ENCODE results near the gene SLC1A2. TPM values are rescaled to one million over a fixed set of nuclear protein-coding genes. Genes with fewer than 3 reads are reported as not detected.

SLC1A2 gene
- total RNA-seq, 1 experiment from 2014 or later = 0.11 TPM

GRCh38 chr11:35458846-35459245 lies 39.5 kb upstream of the SLC1A2 start:
- no TSS peak for BruUV-seq (replicated peaks)
- ChIA-PET POLR2A (ENCODE audit: low non-redundant PET) (no interaction called here), CTCF (no interaction called here)
- peak; percentile 46 for DNase-seq (ENCODE audit: low spot score)
- Histone ChIP-seq H3K27me3 (replicated peaks; ENCODE audit: insufficient read depth, low read depth, low read length, poor library complexity) (peaks cover 76% of the 10 kb centered on the region), H3K36me3 (ENCODE audit: insufficient read depth, low read length, poor library complexity, severe bottlenecking) (no peaks in the 10 kb centered on the region), H3K4me3 (ENCODE audit: low read depth, low read length, poor library complexity, severe bottlenecking) (no peak overlapping the region), H3K27ac (ENCODE audit: low read depth, low read length, poor library complexity, severe bottlenecking) (no peak overlapping the region), H3K4me1 (ENCODE audit: insufficient read depth, low read length, poor library complexity, severe bottlenecking) (no peaks in the 10 kb centered on the region), H3K9me3 (ENCODE audit: low read depth, low read length, poor library complexity, severe bottlenecking) (no peaks in the 10 kb centered on the region)
- intact Hi-C loops (cut with micrococcal nuclease; ENCODE audit: unreplicated experiment) = no loop called here
- TF ChIP-seq CTCF (conservative IDR thresholded peaks at IDR 0.05; ENCODE audit: low read depth, low read length) (no peak), EZH2 (IDR thresholded peaks at IDR 0.05; ENCODE audit: borderline replicate concordance, low read depth, low read length, poor library complexity, severe bottlenecking) (no peak)

- H3K27ac ChIP-seq (ENCODE audit: low read depth, low read length, poor library complexity, severe bottlenecking) = no peak overlapping the region
- no peaks in the 10 kb centered on the region for H3K4me1 ChIP-seq (ENCODE audit: insufficient read depth, low read length, poor library complexity, severe bottlenecking)
- H3K27me3 ChIP-seq (replicated peaks; ENCODE audit: insufficient read depth, low read depth, low read length, poor library complexity) = peaks cover 80% of the 10 kb centered on the region
- intact Hi-C loops (cut with micrococcal nuclease; ENCODE audit: unreplicated experiment) = no loop called here
- no peaks in the 10 kb centered on the region for H3K9me3 ChIP-seq (ENCODE audit: low read depth, low read length, poor library complexity, severe bottlenecking)
- ChIA-PET CTCF (no interaction called here), POLR2A (ENCODE audit: low non-redundant PET) (interaction anchor here (0.6 kb wide), 1 partner anchor 428 kb away, joined by 4 read pairs; no protein-coding TSS in a partner anchor)
- no peaks in the 10 kb centered on the region for H3K36me3 ChIP-seq (ENCODE audit: insufficient read depth, low read length, poor library complexity, severe bottlenecking)
- H3K4me3 ChIP-seq (ENCODE audit: low read depth, low read length, poor library complexity, severe bottlenecking) = no peak overlapping the region
- no TSS peak for BruUV-seq (replicated peaks)
- no peak for DNase-seq (ENCODE audit: low spot score)
- TF ChIP-seq CTCF (conservative IDR thresholded peaks at IDR 0.05; ENCODE audit: low read depth, low read length) = no peak
- no peak for TF ChIP-seq EZH2 (IDR thresholded peaks at IDR 0.05; ENCODE audit: borderline replicate concordance, low read depth, low read length, poor library complexity, severe bottlenecking)
Measured at GRCh38 chr11:35454362-35454761, 35.0 kb upstream of the SLC1A2 start.

GRCh38 chr11:35436581-35437250 lies 17.4 kb upstream of the SLC1A2 start:
- no peaks in the 10 kb centered on the region for H3K36me3 ChIP-seq (ENCODE audit: insufficient read depth, low read length, poor library complexity, severe bottlenecking)
- H3K4me1 ChIP-seq (ENCODE audit: insufficient read depth, low read length, poor library complexity, severe bottlenecking) = no peaks in the 10 kb centered on the region
- BruUV-seq (replicated peaks) = no TSS peak
- ChIA-PET POLR2A (ENCODE audit: low non-redundant PET) (interaction anchor here (0.6 to 0.7 kb wide), 2 partner anchors 44 to 1283 kb away, joined by 3 to 4 read pairs; no protein-coding TSS in a partner anchor), CTCF (no interaction called here)
- H3K27me3 ChIP-seq (replicated peaks; ENCODE audit: insufficient read depth, low read depth, low read length, poor library complexity) = peaks cover 86% of the 10 kb centered on the region
- no peak for DNase-seq (ENCODE audit: low spot score)
- intact Hi-C loops (cut with micrococcal nuclease; ENCODE audit: unreplicated experiment) = loop anchor here (2.0 kb wide), 1 partner anchor 20 kb away; no protein-coding TSS in a partner anchor
- TF ChIP-seq CTCF (conservative IDR thresholded peaks at IDR 0.05; ENCODE audit: low read depth, low read length) (no peak), EZH2 (IDR thresholded peaks at IDR 0.05; ENCODE audit: borderline replicate concordance, low read depth, low read length, poor library complexity, severe bottlenecking) (no peak)
- no peak overlapping the region for H3K27ac ChIP-seq (ENCODE audit: low read depth, low read length, poor library complexity, severe bottlenecking)
- no peak overlapping the region for H3K4me3 ChIP-seq (ENCODE audit: low read depth, low read length, poor library complexity, severe bottlenecking)
- no peaks in the 10 kb centered on the region for H3K9me3 ChIP-seq (ENCODE audit: low read depth, low read length, poor library complexity, severe bottlenecking)
